ENCODE data around the gene CLDN3.
"Not testable (repeated sequence)": the region's sequence is repeated elsewhere in the genome, so short reads cannot be mapped to it uniquely, and the experiment has no call there.

Gene CLDN3

GRCh38 chr7:73734619-73735527 is 35.2 kb downstream of the CLDN3 start:
- DNase-seq = peak; percentile 67

- no peak for DNase-seq
Measured at GRCh38 chr7:73732397-73732796, 37.7 kb downstream of the CLDN3 start.

GRCh38 chr7:73730485-73730884 is 39.6 kb downstream of the CLDN3 start:
- no peak for DNase-seq

GRCh38 chr7:73728551-73728950 is 41.5 kb downstream of the CLDN3 start:
- DNase-seq = no peak

- DNase-seq = no peak
Measured at GRCh38 chr7:73727952-73728351, 42.1 kb downstream of the CLDN3 start.

GRCh38 chr7:73726083-73726466 is 44.0 kb downstream of the CLDN3 start:
- DNase-seq = no peak

- no peak for DNase-seq
Measured at GRCh38 chr7:73723813-73724212, 46.3 kb downstream of the CLDN3 start.

- DNase-seq = no peak
Measured at GRCh38 chr7:73722785-73723184, 47.3 kb downstream of the CLDN3 start.

- not testable (repeated sequence) for DNase-seq
Measured at GRCh38 chr7:73722182-73722581, 47.9 kb downstream of the CLDN3 start.

GRCh38 chr7:73721377-73721817 is 48.7 kb downstream of the CLDN3 start:
- peak; percentile 99 for DNase-seq

GRCh38 chr7:73720443-73720842 is 49.6 kb downstream of the CLDN3 start:
- not testable (repeated sequence) for DNase-seq

GRCh38 chr7:73719806-73720169 is 50.3 kb downstream of the CLDN3 start:
- no peak for DNase-seq

Measured in NCI-H1694 treated with DMSO at 0.1 percent for 48 hours (cell line).